Measurements from ENCODE around the gene SULT1A1. TPM values are rescaled to one million over a fixed set of nuclear protein-coding genes. Genes with fewer than 3 reads are reported as not detected.
"Not testable (repeated sequence)": the region's sequence is repeated elsewhere in the genome, so short reads cannot be mapped to it uniquely, and the experiment has no call there.

SULT1A1 gene
- total RNA-seq, 2 donors from 2014 or later: 15.4 to 23.1 TPM

- ATAC-seq: peak; percentile 2 to 23
- intact Hi-C loops (cut with DNase I); DNase-seq: not testable (repeated sequence)
Measured at GRCh38 chr16:28612359-28613280, 2.8 kb upstream of the SULT1A1 start.

DNA sequence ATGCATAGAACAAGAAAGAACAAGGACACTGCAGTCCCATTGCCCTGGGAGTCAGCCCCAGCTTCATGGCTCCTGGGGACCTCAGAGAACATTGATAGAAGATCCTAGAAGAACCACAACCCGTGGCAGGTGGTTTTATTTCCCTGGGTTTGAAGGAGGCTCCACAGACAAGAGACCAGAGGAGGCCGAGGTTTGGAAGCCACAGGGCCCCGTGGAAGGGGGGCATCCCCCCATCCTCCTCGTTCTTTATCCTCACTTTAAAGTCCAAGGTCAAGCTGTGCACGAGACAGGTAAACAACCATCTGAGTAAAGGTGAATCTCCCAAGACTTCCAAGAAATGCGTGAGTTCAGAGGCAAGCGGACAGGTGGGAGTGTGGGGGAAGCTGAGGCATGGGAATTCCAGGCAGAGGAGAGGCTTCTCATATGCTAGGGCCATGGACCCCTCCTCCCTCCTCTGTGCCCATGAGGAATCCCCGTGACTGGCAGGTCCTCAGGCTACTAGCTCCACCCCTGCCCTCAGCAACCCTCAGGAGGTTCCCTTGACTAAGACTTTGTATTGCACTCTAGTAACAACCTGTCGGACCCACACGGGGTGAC lies 849 bp upstream of the SULT1A1 start:
- ATAC-seq (no peak), DNase-seq (no peak)
- intact Hi-C loops (cut with DNase I): no loop called here

DNA sequence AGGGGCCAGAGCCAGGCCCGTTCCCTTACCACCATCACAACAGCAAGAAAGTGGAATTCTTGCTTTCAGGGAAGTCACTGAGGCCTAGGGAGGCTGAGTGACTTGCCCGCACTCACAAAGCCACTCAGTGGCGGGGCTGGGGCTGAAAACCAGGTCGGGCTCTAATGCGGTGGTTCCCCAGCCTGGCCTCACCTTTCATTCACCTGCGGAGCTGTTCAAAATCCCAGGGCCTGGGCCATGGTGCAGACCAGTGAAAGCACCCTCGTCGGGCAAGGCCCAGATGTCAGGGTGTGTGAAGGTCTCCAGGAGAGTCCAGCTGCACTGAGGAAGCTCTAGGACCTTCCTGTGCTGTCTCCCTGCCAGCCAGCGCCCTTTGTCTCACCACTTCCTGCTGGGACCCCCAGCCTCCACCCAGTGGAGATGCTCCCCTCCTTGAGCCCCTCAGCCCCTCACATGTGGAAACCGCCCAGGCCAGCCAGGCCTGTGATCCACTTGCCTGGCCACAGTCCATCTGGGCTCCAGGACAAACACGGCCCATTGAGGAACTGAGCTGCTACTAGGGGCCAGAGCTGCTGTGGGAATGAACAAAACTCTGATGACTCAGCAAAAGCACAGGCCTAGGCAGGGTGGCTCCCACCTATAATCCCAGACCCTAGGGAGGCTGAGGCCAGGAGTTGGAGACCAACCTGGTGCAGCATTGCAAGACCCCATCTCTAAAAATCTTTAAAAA lies 812 bp downstream of the SULT1A1 start:
- DNase-seq; intact Hi-C loops (cut with DNase I): not testable (repeated sequence)
- ATAC-seq: peak; percentile 31 to 32

- intact Hi-C loops (cut with DNase I); ATAC-seq; DNase-seq: not testable (repeated sequence)
Measured at GRCh38 chr16:28608496-28608808, 1.4 kb downstream of the SULT1A1 start.

DNA sequence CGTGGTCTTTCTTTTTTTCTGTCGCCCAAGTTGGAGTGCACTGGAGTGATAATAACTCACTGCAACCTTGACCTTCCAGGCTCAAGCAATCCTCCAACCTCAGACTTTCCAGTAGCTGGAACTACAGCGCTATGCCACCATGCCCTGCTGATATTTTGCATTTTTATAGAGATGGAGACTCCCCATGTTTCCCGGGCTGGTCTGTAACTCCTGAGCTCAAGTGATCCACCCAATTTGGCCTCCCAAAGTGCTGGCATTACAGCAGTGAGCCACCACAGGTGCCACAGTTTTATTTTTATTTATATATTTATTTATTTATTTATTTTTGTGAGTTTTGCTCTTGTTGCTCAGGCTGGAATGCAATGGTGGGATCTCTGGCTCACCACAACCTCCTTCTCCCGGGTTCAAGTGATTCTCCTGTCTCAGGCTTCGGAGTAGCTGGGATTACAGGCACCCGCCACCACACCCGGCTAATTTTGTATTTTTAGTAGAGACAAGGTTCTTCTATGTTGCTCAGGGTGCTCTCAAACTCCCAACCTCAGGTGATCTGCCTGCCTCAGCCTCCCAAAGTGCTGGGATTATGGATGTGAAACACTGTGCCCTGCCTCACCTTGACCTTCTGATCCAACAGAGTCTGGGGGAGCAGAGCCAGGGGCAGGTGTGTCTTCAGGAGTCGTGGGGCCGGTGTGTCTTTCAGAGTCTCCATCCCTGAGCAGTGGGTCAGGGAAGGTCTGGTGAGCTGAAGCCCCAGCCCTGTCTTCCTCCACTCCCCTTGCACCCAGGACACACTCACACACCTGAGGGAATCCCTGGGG lies 2.0 kb downstream of the SULT1A1 start:
- ATAC-seq; DNase-seq; intact Hi-C loops (cut with DNase I): not testable (repeated sequence)

GRCh38 chr16:28607116-28607623 lies 2.7 kb downstream of the SULT1A1 start:
- ATAC-seq (no peak), DNase-seq (no peak)
- intact Hi-C loops (cut with DNase I): no loop called here

GRCh38 chr16:28606291-28607115 lies 3.3 kb downstream of the SULT1A1 start:
- DNase-seq: no peak
- no peak for ATAC-seq
- intact Hi-C loops (cut with DNase I): no loop called here

DNA sequence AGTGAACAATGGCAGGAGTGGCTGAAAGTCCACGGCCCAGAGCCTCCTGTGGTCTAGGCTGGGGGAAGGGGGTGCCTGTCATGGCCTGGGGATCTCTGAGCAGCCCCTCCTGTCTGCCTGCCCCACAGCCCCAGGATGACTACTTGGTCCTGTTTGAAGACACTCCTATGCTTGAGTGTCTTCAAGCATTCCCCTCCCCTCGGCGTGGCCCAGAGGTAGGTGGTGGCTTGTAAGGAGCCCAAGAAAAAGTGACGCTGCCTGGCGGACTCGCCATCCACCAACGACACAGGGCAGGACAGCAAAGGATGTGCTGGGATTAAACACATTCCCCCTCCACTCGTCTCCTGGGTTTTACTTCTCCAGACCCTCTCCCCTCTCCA lies 5.7 kb downstream of the SULT1A1 start:
- intact Hi-C loops (cut with DNase I): no loop called here
- DNase-seq: no peak
- no peak for ATAC-seq

DNA sequence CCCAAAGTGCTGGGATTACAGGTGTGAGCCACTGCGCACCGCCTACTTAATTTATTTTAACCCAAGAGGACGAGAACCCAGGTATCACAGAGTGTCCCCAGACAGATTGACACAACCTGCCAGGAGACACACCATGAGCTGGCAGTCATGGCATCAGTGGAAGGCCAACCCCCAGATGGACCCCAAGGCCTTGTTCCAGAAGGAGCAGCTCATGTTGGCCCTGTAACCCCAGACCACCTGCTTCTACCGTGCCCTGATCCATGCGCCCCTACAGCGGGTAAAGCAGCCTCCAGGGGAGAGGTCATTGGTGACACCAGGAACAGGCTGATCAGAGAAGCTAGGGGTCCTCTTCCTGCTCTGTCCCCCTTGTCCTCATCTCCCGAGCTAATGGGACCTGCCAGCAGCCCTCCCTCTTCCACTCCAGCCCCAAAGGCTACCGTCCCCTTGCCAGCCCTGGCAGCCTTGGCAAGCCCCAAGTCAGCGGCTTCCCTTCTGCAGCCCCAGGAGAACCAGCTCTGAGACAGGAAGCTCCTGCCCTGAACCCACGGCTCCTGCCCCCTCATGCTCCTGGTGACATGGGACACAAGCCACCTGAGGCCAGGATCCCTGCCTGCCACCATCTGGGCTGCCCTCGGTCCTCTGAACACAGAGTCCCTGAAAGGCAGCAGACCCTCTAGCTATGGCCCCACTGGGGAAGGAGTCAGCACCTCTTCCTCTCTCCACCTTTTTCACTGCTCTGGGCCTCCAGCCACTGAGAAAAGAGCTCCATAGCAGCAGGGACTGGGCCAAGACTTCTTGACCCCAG lies 6.3 kb downstream of the SULT1A1 start:
- DNase-seq (no peak), ATAC-seq (no peak)
- intact Hi-C loops (cut with DNase I): no loop called here

- no peak for ATAC-seq
- DNase-seq: no peak
- intact Hi-C loops (cut with DNase I): no loop called here
Measured at GRCh38 chr16:28602529-28602928, 7.3 kb downstream of the SULT1A1 start.

GRCh38 chr16:28602062-28602461 lies 7.8 kb downstream of the SULT1A1 start:
- intact Hi-C loops (cut with DNase I); DNase-seq; ATAC-seq: not testable (repeated sequence)

DNA sequence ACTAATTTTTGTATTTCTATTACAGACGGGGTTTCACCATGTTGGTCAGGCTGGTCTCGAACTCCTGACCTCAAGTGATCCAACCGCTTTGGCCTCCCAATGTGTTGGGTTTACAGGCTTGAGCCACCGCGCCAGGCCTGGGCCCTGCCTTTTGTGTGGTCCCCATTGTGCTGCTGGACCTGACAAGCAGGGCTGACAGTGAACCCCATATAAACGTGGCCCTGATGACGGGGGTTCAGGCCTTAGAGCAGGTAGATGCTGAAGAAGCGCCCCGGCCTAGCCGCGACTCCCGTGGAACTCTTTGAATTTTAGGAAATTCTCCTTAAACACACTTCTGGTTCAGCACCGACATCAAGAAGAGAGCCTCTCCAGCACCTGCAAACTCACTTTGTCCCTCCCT lies 8.3 kb downstream of the SULT1A1 start:
- ATAC-seq; intact Hi-C loops (cut with DNase I): not testable (repeated sequence)

GRCh38 chr16:28600965-28601364 lies 8.9 kb downstream of the SULT1A1 start:
- ATAC-seq; DNase-seq; intact Hi-C loops (cut with DNase I): not testable (repeated sequence)

More for the DNA sequence above, 8.3 kb downstream of the SULT1A1 start:
- DNase-seq: not testable (repeated sequence)

GRCh38 chr16:28599377-28600285 lies 10.2 kb downstream of the SULT1A1 start:
- ATAC-seq: peak in 1 of 2 donors; percentile 21
- DNase-seq; intact Hi-C loops (cut with DNase I): not testable (repeated sequence)

DNA sequence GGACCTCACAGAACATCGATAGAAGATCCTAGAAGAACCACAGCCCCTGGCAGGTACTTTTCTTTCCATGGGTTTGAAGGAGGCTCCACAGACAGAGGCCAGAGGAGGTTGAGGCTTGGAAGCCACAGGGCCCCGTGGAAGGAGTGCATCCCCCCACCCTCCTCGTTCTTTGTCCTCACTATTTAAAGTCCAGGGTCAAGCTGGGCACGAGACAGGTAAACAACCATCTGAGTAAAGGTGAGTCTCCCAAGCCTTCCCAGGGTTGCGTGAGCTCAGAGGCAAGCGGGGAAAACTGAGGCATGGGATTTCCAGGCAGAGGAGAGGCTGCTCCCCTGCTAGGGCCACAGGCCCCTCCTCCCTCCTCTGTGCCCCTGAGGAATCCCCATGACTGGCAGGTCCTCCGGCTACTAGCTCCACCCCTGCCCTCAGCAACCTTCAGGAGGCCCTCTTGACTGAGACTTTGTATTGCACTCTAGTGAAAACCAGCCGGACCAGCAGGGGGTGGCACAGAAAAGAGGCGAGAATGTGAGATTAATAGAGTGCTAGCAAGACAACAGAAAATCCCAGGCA lies 12.1 kb downstream of the SULT1A1 start:
- intact Hi-C loops (cut with DNase I): no loop called here
- DNase-seq (no peak), ATAC-seq (no peak)

Measured in left cardiac atrium (tissue), 4 donors.